Epithelial cell of esophagus (primary cell): ENCODE measurements around the gene KIF17.

ENCODE experiments used
- DNase-seq: peaks from one replicate; pipeline ENCODE4 v3.0.0; 2010; ENCODE audit warnings: low read depth
- H3K4me3 ChIP-seq: 2 replicates; pipeline ENCODE4 v1.5.1; 2011; ENCODE audit warnings: mild to moderate bottlenecking, low read length, control low read depth
- TF ChIP-seq, protein P1 (sequence below): IDR thresholded peaks from 2 replicates; pipeline ENCODE4 v1.5.1; 2011; ENCODE audit warnings: low read depth, mild to moderate bottlenecking, low read length, control low read depth, inconsistent platforms; ENCODE audit not compliant: insufficient read depth; ENCODE audit errors: missing control alignments

Gene KIF17

DNA sequence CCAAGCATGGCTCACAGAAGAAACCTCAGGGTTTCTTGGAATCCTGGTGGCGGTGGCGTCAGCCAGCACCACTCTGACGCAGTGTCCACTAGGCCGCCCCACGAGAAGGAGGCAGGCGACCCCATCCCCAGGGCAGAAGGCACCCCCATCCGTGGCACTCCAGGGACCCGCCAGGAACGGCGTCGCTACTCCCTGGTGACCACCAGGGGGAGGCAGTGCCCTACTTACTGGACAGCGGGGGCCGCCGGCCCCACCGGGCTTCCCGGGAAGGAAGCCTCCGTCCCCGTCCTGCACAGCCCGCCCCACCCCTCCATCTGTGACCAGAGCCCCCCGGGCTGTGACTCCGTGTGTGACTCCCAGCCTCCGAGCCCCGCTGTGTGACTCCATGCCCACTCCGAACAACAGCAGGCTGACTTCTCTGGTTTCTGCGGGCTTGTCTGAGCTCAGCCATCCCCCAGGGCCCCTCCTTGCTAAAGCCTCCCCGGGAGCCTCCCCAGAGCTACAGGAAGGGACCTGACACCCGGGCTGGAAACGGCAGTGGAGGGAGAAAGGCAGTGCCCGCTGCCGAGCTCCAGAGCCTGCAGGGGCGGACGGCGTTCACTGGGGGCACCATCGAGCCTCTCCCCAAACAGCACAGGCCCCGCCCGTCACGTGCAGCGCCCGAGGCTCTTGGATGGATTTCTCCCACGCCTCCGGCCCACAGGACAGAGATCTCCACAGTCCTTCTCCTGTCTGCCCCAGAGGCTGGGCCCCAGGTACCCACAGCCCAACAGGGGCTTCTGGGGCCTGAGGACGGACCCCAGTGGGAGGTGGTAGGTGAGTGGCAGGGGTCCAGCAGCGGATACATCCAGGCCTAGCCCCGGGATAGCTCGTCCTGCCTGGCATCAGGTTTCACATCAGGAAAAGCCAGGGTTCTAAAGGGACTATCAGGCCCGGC, 21.1 kb downstream of the KIF17 start:
- peak; percentile 87 for DNase-seq
- TF ChIP-seq, protein P1, sequence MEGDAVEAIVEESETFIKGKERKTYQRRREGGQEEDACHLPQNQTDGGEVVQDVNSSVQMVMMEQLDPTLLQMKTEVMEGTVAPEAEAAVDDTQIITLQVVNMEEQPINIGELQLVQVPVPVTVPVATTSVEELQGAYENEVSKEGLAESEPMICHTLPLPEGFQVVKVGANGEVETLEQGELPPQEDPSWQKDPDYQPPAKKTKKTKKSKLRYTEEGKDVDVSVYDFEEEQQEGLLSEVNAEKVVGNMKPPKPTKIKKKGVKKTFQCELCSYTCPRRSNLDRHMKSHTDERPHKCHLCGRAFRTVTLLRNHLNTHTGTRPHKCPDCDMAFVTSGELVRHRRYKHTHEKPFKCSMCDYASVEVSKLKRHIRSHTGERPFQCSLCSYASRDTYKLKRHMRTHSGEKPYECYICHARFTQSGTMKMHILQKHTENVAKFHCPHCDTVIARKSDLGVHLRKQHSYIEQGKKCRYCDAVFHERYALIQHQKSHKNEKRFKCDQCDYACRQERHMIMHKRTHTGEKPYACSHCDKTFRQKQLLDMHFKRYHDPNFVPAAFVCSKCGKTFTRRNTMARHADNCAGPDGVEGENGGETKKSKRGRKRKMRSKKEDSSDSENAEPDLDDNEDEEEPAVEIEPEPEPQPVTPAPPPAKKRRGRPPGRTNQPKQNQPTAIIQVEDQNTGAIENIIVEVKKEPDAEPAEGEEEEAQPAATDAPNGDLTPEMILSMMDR = peak; percentile 85
- H3K4me3 ChIP-seq = peak overlapping the region; percentile 52

DNA sequence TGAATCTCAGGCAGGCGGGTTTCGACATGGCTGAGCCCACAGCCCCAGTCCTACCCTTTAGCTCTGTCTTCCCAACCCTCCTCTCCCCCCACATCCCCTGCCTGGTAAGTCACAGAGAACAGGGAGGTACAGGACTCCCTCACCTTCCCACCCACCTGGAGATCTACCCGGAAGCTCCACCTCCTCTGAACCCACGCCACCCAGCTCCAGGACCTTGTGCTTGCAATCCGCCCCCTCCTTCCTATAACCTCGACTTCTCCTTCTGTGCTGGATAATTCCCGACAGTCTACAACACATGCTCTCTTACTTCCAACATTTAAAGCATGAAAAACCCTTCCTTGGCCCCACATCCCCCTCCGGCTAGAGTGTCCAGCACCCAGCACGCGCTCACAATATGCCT, 22.3 kb downstream of the KIF17 start:
- no peak overlapping the region for H3K4me3 ChIP-seq
- TF ChIP-seq, protein P1 = no peak
- no peak for DNase-seq

DNA sequence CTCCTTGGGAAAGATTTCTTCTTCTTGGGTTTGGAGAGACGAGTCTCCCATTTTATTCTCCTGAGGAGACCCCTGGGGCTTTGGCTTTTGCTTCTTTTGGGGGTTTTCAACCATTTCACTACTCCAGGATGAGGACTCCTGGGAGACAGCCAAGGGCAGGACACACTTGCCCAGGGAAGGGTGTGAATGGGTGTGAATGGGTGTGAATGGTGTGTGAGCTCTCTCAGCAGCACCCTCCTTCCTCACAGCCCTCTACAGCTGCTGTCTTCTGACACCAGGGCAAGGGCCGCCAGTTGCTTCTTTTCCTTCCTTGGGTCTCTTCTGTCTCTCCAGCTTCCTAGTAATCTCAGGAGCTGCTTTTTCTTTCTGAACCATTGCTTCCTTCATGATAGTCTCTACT, 24.2 kb downstream of the KIF17 start:
- TF ChIP-seq, protein P1 = no peak
- no peak overlapping the region for H3K4me3 ChIP-seq
- no peak for DNase-seq

DNA sequence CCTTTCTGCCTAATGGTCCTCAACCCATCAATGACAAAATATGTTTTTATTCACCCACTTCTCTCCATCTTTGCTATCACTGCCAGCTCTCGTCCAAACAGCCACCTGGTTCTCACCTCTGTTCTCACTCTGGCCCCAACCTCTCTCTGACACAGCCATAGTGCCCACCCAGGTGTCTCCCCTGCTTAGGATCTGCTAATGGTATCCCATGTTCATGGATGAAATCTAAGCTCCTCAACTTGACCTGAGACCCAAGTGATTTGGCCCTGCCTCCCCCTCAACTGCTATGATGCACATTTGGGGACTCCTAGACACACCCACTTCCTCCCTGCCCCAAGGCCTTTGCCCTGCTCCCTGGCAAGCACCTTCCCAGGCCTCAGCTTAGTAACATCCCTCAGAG, 25.9 kb downstream of the KIF17 start:
- TF ChIP-seq, protein P1 = no peak
- DNase-seq = no peak
- no peak overlapping the region for H3K4me3 ChIP-seq

DNA sequence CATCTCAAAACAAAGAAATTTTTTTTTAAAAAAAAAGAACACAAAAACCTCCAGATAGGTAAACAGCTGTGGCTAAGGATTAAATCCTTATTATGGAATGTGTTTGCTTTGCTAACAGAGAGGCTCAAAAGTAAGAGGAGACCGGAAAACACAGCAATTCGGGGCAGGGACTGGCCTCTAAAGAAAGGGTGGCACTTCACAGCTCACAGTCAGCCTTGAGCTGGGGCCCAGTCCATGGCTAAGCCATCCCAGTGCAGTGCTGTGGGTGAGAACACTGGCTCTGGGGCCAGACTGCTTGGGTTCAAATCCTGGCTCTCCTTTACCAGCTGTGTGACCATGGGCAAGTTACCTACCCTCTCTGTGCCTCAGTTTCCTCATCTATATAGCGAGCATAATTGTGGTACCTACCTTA, 28.2 kb downstream of the KIF17 start:
- no peak for DNase-seq
- H3K4me3 ChIP-seq = no peak overlapping the region
- TF ChIP-seq, protein P1 = no peak

DNA sequence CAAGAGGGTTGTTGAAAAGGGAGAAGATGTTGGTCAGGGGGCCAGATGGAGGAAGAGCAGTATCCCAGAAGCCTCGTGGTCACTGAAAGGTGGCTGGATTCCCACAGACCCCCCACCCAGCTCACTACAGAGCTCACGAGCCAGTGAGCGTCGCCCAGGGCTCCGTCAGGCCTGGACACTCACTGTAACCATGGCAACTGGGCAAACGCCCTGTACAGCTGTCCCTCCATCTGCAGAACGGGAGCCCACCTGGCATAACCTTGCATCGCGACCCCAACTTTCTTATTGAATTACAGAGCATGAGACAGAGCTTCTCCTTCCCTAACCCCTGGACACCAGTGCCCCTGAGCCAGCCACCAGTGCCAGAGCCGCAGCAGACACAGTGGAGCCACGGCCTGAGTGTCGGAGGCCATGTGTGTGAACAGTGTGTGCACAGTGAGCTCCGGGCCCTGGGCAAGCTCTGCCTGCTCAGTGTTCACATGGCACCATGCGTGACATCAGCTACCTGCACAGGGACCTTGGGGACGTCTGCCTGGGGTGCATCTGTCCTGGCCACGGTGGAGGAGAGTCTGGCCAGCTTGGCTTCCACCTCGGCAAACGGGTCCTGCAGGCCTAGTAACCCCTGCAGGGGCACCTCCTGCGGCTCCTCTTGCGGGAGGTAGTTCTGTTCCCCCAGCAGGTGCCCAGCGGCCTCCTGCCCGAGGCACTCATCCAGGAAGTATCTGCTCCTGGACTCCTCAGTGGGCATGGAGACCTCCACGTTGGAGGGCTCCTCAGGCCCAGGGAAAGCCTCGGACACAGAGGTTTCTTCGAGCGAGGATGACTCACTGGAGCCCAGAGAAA, 30.7 kb downstream of the KIF17 start:
- TF ChIP-seq, protein P1 = no peak
- no peak for DNase-seq
- H3K4me3 ChIP-seq = no peak overlapping the region
